Measurements from ENCODE around the gene PCDHA8. TPM values are rescaled to one million over a fixed set of nuclear protein-coding genes. Genes with fewer than 3 reads are reported as not detected.

The PCDHA8 gene
- total RNA-seq, 1 experiment from 2014 or later = 0.11 TPM

GRCh38 chr5:140883927-140884697 lies 43.1 kb downstream of the PCDHA8 start:
- no peak overlapping the region for H2AFZ ChIP-seq (ENCODE audit: low read length)
- intact Hi-C loops (cut with micrococcal nuclease) = loop anchor here (2.0 kb wide), 1 partner anchor 43 kb away; the partner anchor contains the start of gene PCDHA8
- no peaks in the 10 kb centered on the region for H3K79me2 ChIP-seq (ENCODE audit: low read length)
- H3K4me3 ChIP-seq (ENCODE audit: low read length) = no peak overlapping the region
- peaks cover 8% of the 10 kb centered on the region; the same call in 1 of the 2 replicates for H3K4me1 ChIP-seq (ENCODE audit: insufficient read depth, low read length)
- no peak for TF ChIP-seq EZH2phosphoT487 (IDR thresholded peaks at IDR 0.05; ENCODE audit: borderline replicate concordance, low read length)
- TF ChIP-seq CTCF (conservative IDR thresholded peaks at IDR 0.05; ENCODE audit: low read depth, low read length) = no peak
- TF ChIP-seq EZH2 (IDR thresholded peaks at IDR 0.05; ENCODE audit: low read length, unreplicated experiment) = no peak
- DNase-seq = no peak
- no peak overlapping the region for H3K9ac ChIP-seq (ENCODE audit: low read length)
- ChIA-PET POLR2A (ENCODE audit: unreplicated experiment) (no interaction called here), CTCF (interaction anchor here (0.6 kb wide), 1 partner anchor 49 kb away, joined by 3 read pairs; no protein-coding TSS in a partner anchor)
- BruUV-seq (replicated peaks) = no TSS peak
- H3K9me2 ChIP-seq (replicated peaks; ENCODE audit: low read length) = no peaks in the 10 kb centered on the region
- no peaks in the 10 kb centered on the region for H3K27me3 ChIP-seq (ENCODE audit: low read length)
- no peaks in the 10 kb centered on the region for H4K20me1 ChIP-seq (ENCODE audit: low read length)
- H3K27ac ChIP-seq (ENCODE audit: low read length) = no peak overlapping the region
- no peaks in the 10 kb centered on the region for H3K9me3 ChIP-seq (ENCODE audit: low read length)
- no peaks in the 10 kb centered on the region for H3F3A ChIP-seq (ENCODE audit: low read length, unreplicated experiment)
- H3K36me3 ChIP-seq (ENCODE audit: low read depth, low read length) = no peaks in the 10 kb centered on the region
- H3K4me2 ChIP-seq (ENCODE audit: low read length) = peak overlapping the region; percentile 46
- ATAC-seq = no peak

Other genes with a start within 250 kb of the PCDHA8 start
- gene CD14, start 208.0 kb upstream of the PCDHA8 start, total RNA-seq (2014; rRNA removed) = not detected in 2 replicates
- 12.7 and 16.5 TPM in 2 replicates for gene TMCO6, start 201.7 kb upstream of the PCDHA8 start, total RNA-seq (2014; rRNA removed)
- gene NDUFA2, start 193.6 kb upstream of the PCDHA8 start, total RNA-seq (2014; rRNA removed) = 84.5 and 108 TPM in 2 replicates
- 87.5 and 117 TPM in 2 replicates for gene IK, start 193.4 kb upstream of the PCDHA8 start, total RNA-seq (2014; rRNA removed)
- 21.2 and 27.2 TPM in 2 replicates for gene WDR55, start 176.3 kb upstream of the PCDHA8 start, total RNA-seq (2014; rRNA removed)
- gene DND1, start 167.6 kb upstream of the PCDHA8 start, total RNA-seq (2014; rRNA removed) = 0.75 and 1.1 TPM in 2 replicates
- gene HARS1, start 149.8 kb upstream of the PCDHA8 start, total RNA-seq (2014; rRNA removed) = 76.1 and 87.1 TPM in 2 replicates
- gene HARS2, start 149.7 kb upstream of the PCDHA8 start, total RNA-seq (2014; rRNA removed) = 23.3 and 29.7 TPM in 2 replicates
- 28.2 and 36.8 TPM in 2 replicates for gene ZMAT2, start 140.7 kb upstream of the PCDHA8 start, total RNA-seq (2014; rRNA removed)
- not detected in 2 replicates for gene PCDHA1, start 55.0 kb upstream of the PCDHA8 start, total RNA-seq (2014; rRNA removed)
- gene PCDHA2, start 46.3 kb upstream of the PCDHA8 start, total RNA-seq (2014; rRNA removed) = not detected in 2 replicates
- gene PCDHA3, start 40.1 kb upstream of the PCDHA8 start, total RNA-seq (2014; rRNA removed) = not detected in 2 replicates
- 1.5 and 1.6 TPM in 2 replicates for gene PCDHA4, start 34.1 kb upstream of the PCDHA8 start, total RNA-seq (2014; rRNA removed)
- gene PCDHA5, start 19.6 kb upstream of the PCDHA8 start, total RNA-seq (2014; rRNA removed) = 1.3 and 1.5 TPM in 2 replicates
- gene PCDHA6, start 13.2 kb upstream of the PCDHA8 start, total RNA-seq (2014; rRNA removed) = 0.22 and 0.35 TPM in 2 replicates
- gene PCDHA7, start 6.9 kb upstream of the PCDHA8 start, total RNA-seq (2014; rRNA removed) = 0.26 and 0.52 TPM in 2 replicates
- 0.22 and 0.35 TPM in 2 replicates for gene PCDHA9, start 7.2 kb downstream of the PCDHA8 start, total RNA-seq (2014; rRNA removed)
- 0.04 and 0.23 TPM in 2 replicates for gene PCDHA10, start 14.7 kb downstream of the PCDHA8 start, total RNA-seq (2014; rRNA removed)
- gene PCDHA11, start 27.8 kb downstream of the PCDHA8 start, total RNA-seq (2014; rRNA removed) = 0.33 TPM in 1 of 2 replicates, not detected in the other
- 7.0 and 8.2 TPM in 2 replicates for gene PCDHA12, start 34.1 kb downstream of the PCDHA8 start, total RNA-seq (2014; rRNA removed)
- 3.2 and 6.2 TPM in 2 replicates for gene PCDHA13, start 40.9 kb downstream of the PCDHA8 start, total RNA-seq (2014; rRNA removed)
- gene PCDHAC1, start 85.1 kb downstream of the PCDHA8 start, total RNA-seq (2014; rRNA removed) = 4.8 and 6.2 TPM in 2 replicates
- gene PCDHAC2, start 125.3 kb downstream of the PCDHA8 start, total RNA-seq (2014; rRNA removed) = 4.2 and 8.2 TPM in 2 replicates
- 0.06 and 0.07 TPM in 2 replicates for gene PCDHB1, start 210.2 kb downstream of the PCDHA8 start, total RNA-seq (2014; rRNA removed)